HFFc6 (cell line): ENCODE data around the gene DIDO1. TPM values are rescaled to one million over a fixed set of nuclear protein-coding genes. Genes with fewer than 3 reads are reported as not detected.

Source experiments
- DNase-seq: peaks from one replicate; pipeline ENCODE4 v3.0.0-alpha.2; 2018
- H3K27ac Mint-ChIP-seq: 2 replicates; pipeline ENCODE4 v1.8.0; 2020; ENCODE audit warnings: mild to moderate bottlenecking, mixed read lengths
- H3K27me3 Mint-ChIP-seq: 2 replicates; pipeline ENCODE4 v1.8.0; 2021; ENCODE audit warnings: mild to moderate bottlenecking, moderate library complexity, mixed read lengths; ENCODE audit not compliant: insufficient read depth
- H3K36me3 Mint-ChIP-seq: 2 replicates; pipeline ENCODE4 v1.8.0; 2021; ENCODE audit warnings: low read depth, mixed read lengths
- H3K4me1 Mint-ChIP-seq: 2 replicates; pipeline ENCODE4 v1.8.0; 2020; ENCODE audit warnings: low read depth, mixed read lengths
- H3K4me3 Mint-ChIP-seq: 2 replicates; pipeline ENCODE4 v1.8.0; 2020; ENCODE audit warnings: mild to moderate bottlenecking, moderate library complexity, mixed read lengths
- H3K9me3 Mint-ChIP-seq: 2 replicates; pipeline ENCODE4 v1.8.0; 2020; ENCODE audit warnings: mild to moderate bottlenecking, mixed read lengths
- total RNA-seq, 6 experiments: library from RNA; stranded (reverse); fragmentation: NEBNext Ultra II Directional; extraction: Animal tissue kit (Norgen Biotek cat#: 25700); gene quantifications; 2 replicates in 1 of 6; 3 replicates in 5 of 6; pipeline ENCODE4 v1.2.3, GENCODE V29; 2021
- TF ChIP-seq, protein P1 (sequence below): fragments of 200-600 bp; sonication (generic); IDR thresholded peaks from 2 replicates; pipeline ENCODE4 v1.5.0; 2021; ENCODE audit warnings: antibody characterized with exemption, mild to moderate bottlenecking

The DIDO1 gene
- total RNA-seq, 6 experiments from 2014 or later = 31.9 to 36.1 (median 34.8) TPM

DNA sequence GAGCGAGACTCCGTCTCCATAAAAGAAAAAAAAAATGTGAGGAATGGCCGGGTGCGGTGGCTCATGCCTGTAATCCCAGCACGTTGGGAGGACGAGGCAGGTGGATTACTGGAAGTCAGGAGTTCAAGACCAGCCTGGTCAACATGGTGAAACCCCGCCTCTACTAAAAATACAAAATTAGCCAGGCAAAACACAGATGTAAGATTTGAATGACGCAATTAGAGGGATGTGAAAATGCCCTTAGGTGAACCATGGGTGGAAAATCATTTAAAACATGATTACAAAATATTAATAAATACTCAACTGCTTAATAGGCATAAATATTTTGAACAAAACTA lies 88.5 kb downstream of the DIDO1 start:
- Mint-ChIP-seq H3K4me3 (no peak overlapping the region), H3K9me3 (no peaks in the 10 kb centered on the region), H3K36me3 (peaks cover 5% of the 10 kb centered on the region; the same call in 1 of the 2 replicates), H3K27ac (no peak overlapping the region), H3K27me3 (peaks cover 7% of the 10 kb centered on the region; the same call in 1 of the 2 replicates), H3K4me1 (peaks cover under 1% of the 10 kb centered on the region)
- DNase-seq = no peak
- TF ChIP-seq, protein P1, sequence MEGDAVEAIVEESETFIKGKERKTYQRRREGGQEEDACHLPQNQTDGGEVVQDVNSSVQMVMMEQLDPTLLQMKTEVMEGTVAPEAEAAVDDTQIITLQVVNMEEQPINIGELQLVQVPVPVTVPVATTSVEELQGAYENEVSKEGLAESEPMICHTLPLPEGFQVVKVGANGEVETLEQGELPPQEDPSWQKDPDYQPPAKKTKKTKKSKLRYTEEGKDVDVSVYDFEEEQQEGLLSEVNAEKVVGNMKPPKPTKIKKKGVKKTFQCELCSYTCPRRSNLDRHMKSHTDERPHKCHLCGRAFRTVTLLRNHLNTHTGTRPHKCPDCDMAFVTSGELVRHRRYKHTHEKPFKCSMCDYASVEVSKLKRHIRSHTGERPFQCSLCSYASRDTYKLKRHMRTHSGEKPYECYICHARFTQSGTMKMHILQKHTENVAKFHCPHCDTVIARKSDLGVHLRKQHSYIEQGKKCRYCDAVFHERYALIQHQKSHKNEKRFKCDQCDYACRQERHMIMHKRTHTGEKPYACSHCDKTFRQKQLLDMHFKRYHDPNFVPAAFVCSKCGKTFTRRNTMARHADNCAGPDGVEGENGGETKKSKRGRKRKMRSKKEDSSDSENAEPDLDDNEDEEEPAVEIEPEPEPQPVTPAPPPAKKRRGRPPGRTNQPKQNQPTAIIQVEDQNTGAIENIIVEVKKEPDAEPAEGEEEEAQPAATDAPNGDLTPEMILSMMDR = no peak

- Mint-ChIP-seq H3K9me3 (no peaks in the 10 kb centered on the region), H3K4me3 (no peak overlapping the region), H3K27ac (no peak overlapping the region), H3K36me3 (peaks cover 5% of the 10 kb centered on the region; the same call in 1 of the 2 replicates), H3K4me1 (peaks cover 6% of the 10 kb centered on the region), H3K27me3 (peaks cover 7% of the 10 kb centered on the region; the same call in 1 of the 2 replicates)
- TF ChIP-seq, protein P1 = no peak
- DNase-seq = no peak
These were observed 89.3 kb downstream of the DIDO1 start for GRCh38 chr20:62836967-62837490.

- no peaks in the 10 kb centered on the region for H3K9me3 Mint-ChIP-seq
- peaks cover 3% of the 10 kb centered on the region; the same call in 1 of the 2 replicates for H3K36me3 Mint-ChIP-seq
- TF ChIP-seq, protein P1 = no peak
- no peak overlapping the region for H3K4me3 Mint-ChIP-seq
- peaks cover 6% of the 10 kb centered on the region for H3K4me1 Mint-ChIP-seq
- DNase-seq = no peak
- peaks cover 7% of the 10 kb centered on the region; the same call in 1 of the 2 replicates for H3K27me3 Mint-ChIP-seq
- no peak overlapping the region for H3K27ac Mint-ChIP-seq
These were observed 90.1 kb downstream of the DIDO1 start for GRCh38 chr20:62835931-62836861.

DNA sequence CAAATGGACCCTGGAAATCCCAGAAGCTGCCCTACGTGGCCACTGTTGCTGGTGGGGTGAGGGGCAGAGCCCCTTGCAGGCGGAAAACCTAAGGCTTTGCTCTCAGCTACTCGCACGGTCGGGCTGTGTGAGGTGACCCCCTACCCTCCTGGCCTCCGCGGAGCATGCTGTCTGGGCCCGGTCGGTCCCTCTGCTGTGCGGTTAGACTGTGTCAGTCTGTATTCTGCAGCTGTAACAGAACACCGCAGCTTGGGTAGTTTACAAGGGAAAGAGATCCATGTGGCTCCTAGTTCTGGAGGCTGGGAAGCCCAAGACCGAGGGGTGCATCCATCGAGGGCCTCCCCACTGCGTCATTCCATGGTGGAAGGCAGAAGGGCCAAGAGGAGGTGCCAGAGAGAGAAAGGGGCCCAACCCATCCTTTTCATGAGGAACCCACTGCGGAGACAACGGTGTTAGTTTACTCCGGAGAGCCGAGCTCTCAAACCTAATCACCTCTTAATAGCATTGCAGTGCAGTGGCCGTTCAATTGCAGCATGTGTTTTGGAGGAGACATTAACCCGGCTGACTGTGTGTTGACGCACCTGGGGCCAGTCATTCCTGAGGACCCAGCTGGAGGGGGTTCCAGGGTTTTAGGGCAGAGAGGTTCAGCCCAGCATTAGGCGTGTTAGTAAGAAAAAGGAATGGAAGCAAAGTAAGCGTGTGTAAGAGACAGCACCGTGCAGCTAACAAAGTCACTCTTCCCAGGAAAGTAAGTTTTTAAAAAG lies 91.2 kb downstream of the DIDO1 start:
- H3K36me3 Mint-ChIP-seq = no peaks in the 10 kb centered on the region
- H3K9me3 Mint-ChIP-seq = no peaks in the 10 kb centered on the region
- peaks cover 7% of the 10 kb centered on the region; the same call in 1 of the 2 replicates for H3K27me3 Mint-ChIP-seq
- DNase-seq = no peak
- TF ChIP-seq, protein P1 = no peak
- no peak overlapping the region for H3K27ac Mint-ChIP-seq
- peaks cover 6% of the 10 kb centered on the region for H3K4me1 Mint-ChIP-seq
- no peak overlapping the region for H3K4me3 Mint-ChIP-seq

GRCh38 chr20:62832951-62833391 lies 93.3 kb downstream of the DIDO1 start:
- no peaks in the 10 kb centered on the region for H3K36me3 Mint-ChIP-seq
- H3K27me3 Mint-ChIP-seq = peaks cover 4% of the 10 kb centered on the region; the same call in 1 of the 2 replicates
- H3K4me1 Mint-ChIP-seq = peaks cover 6% of the 10 kb centered on the region
- TF ChIP-seq, protein P1 = no peak
- H3K9me3 Mint-ChIP-seq = no peaks in the 10 kb centered on the region
- no peak overlapping the region for H3K4me3 Mint-ChIP-seq
- no peak for DNase-seq
- H3K27ac Mint-ChIP-seq = no peak overlapping the region
